ENCODE measurements around the gene WBP11.
"Not testable (repeated sequence)": the region's sequence is repeated elsewhere in the genome, so short reads cannot be mapped to it uniquely, and the experiment has no call there.

The WBP11 gene

DNA sequence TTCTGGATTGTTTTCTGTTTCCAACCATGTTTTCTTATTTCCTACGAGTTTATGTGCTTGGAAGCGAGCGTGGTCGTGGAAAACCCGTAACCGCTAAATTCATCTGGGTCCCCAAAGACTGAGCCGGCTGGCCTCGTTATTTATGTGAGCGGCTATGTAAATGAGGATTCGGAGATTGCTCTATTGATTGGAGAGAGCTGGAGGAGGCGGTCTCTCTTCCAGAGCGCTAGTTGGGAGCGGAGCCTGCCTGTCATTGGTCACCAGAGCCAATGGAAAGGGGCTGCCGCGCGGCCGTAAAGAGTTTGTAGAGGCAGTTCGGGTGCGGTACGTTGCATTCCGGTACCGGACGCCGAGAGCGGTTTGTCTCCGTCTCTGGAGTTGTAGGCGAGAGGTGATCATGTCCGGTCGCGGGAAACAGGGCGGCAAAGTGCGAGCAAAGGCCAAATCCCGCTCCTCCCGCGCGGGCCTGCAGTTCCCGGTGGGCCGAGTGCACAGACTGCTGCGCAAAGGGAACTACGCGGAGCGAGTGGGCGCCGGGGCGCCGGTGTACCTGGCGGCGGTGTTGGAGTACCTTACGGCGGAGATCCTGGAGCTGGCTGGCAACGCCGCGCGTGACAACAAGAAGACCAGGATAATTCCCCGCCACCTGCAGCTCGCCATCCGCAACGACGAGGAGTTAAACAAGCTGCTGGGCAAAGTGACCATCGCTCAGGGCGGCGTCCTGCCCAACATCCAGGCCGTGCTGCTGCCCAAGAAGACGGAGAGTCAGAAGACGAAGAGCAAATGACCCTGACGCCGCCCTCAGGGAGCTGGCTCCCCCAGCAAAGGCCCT lies 29.0 kb downstream of the WBP11 start:
- H3K27me3 ChIP-seq (ENCODE audit: low read depth): no peaks in the 10 kb centered on the region
- H3K36me3 ChIP-seq (replicated peaks): no peaks in the 10 kb centered on the region; the same call in 1 of the 2 replicates
- peak; percentile 66 to 82 for DNase-seq (ENCODE audit: low spot score in 2 of 2)
- in situ Hi-C loops (cut with MboI; ENCODE audit: low sequenced_read_pairs): no loop called here
- peaks cover 12% of the 10 kb centered on the region for H3K4me1 ChIP-seq
- H3K4me3 ChIP-seq: peak overlapping the region; percentile 45
- no peaks in the 10 kb centered on the region for H3K9me3 ChIP-seq

DNA sequence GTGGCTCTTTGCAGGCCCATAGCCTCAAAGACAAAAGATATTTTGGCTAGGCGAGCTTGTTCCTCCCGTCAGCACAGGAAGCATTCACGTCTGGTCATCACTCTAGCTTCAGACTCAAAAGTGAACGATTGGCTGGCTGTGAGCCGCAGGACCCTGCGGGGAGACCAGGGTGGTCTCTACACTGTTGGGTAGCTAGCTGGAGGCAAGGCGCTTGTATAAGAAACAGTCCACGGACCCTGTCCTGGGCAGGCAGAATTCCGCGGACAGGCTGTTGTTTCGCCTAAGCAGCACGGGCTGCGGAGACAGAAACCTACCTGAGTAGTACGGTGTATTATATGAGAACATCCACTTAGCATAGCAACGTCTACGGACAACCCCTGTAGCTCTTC lies 29.6 kb downstream of the WBP11 start:
- in situ Hi-C loops (cut with MboI; ENCODE audit: low sequenced_read_pairs): no loop called here

DNA sequence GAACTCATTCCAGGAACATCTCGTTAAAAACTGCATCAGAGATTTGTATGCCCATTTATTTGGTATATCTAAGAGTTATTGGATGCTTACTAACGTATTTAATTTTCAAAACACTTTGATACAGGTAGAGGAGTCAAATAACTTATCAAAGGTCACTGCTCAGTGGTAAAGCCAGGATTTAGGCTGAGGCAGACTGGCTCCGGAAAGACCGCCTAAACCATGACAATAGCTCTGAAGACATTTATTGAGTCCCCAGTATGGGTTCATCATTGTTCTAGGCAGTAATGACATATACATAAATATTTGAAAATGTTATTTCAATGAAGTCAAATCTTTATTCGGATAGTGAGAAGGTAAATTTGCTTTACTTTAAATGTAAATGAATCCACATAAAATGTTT lies 30.3 kb downstream of the WBP11 start:
- Histone ChIP-seq H3K4me3 (no peak overlapping the region), H3K9me3 (no peaks in the 10 kb centered on the region), H3K27me3 (ENCODE audit: low read depth) (no peaks in the 10 kb centered on the region), H3K36me3 (replicated peaks) (no peaks in the 10 kb centered on the region; the same call in 1 of the 2 replicates), H3K4me1 (peaks cover 12% of the 10 kb centered on the region)
- in situ Hi-C loops (cut with MboI; ENCODE audit: low sequenced_read_pairs): no loop called here
- DNase-seq (ENCODE audit: low spot score in 2 of 2): no peak

More for the DNA sequence above, 29.6 kb downstream of the WBP11 start:
- peaks cover 12% of the 10 kb centered on the region for H3K4me1 ChIP-seq
- no peak for DNase-seq (ENCODE audit: low spot score in 2 of 2)
- peak overlapping the region; percentile 45 for H3K4me3 ChIP-seq
- H3K36me3 ChIP-seq (replicated peaks): no peaks in the 10 kb centered on the region; the same call in 1 of the 2 replicates
- no peaks in the 10 kb centered on the region for H3K9me3 ChIP-seq
- no peaks in the 10 kb centered on the region for H3K27me3 ChIP-seq (ENCODE audit: low read depth)

DNA sequence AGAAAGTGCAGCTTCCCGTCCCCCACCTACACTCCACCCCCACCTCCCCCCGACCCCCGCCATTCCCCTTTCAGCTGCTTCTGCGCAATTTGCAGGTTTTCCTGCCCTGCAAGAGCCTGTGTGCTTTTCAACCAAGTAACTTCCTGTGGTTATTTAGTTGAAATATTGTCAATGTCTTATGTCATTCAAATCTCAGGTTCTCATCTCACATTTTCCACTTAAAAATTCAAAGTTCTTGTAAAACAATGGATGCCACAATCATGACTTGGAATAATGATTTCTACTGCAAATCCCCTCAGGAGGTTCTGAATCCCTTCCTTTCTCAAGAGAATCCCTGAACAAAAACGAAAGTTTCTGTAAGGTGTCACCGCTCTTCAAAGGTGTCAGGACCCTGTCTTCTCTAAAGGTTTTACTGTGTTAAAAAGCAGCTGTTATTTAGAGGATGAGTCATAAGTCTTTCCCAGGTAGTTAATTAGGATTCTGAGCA lies 31.6 kb downstream of the WBP11 start:
- H3K4me3 ChIP-seq: no peak overlapping the region
- in situ Hi-C loops (cut with MboI; ENCODE audit: low sequenced_read_pairs): no loop called here
- peak in 1 of 2 experiments; percentile 13 for DNase-seq (ENCODE audit: low spot score in 2 of 2)

DNA sequence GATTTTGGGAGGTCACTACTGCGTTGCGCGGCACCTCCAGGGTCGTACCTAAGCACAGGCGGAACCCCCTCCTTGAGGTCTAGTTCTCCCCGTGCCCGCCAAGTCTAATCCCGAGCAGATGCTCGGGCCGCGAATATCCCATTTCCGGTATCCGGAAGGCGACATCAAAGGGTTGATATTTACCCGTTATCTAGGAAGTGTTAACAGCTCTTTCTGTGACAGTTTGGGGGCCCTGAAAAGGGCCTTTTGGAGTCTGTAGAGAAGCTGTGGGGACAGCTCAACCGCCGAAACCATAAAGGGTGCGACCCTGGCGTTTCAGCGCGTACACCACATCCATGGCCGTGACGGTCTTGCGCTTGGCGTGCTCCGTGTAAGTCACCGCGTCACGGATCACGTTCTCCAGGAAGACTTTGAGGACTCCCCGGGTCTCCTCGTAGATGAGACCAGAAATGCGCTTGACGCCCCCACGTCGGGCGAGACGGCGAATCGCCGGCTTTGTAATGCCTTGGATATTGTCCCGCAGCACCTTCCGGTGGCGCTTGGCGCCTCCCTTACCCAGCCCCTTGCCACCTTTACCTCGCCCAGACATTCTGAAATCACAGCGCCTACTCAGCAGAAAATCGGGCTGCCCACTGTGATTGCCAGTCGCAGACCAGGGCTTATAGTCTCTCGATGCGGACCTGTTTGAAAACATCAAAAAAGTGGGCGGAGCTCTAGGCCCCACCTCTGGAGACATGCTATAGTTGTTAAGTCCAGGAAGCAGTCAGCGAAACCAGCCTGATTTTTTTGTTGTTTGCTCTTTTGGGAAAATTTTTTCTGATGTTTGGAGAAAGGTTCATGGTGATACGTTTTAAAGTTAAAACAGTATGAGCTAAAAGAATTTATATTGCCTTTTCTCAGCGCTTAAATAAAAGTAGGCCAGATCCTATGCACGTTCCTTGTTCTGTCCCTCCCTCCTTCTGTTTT lies 32.5 kb downstream of the WBP11 start:
- H3K4me3 ChIP-seq: peak overlapping the region; percentile 52
- peak; percentile 69 to 90 for DNase-seq (ENCODE audit: low spot score in 2 of 2)
- H3K4me1 ChIP-seq: peaks cover 12% of the 10 kb centered on the region
- no peaks in the 10 kb centered on the region; the same call in 1 of the 2 replicates for H3K36me3 ChIP-seq (replicated peaks)
- no peaks in the 10 kb centered on the region for H3K9me3 ChIP-seq
- in situ Hi-C loops (cut with MboI; ENCODE audit: low sequenced_read_pairs): no loop called here
- no peaks in the 10 kb centered on the region for H3K27me3 ChIP-seq (ENCODE audit: low read depth)

More for the DNA sequence above, 31.6 kb downstream of the WBP11 start:
- no peaks in the 10 kb centered on the region; the same call in 1 of the 2 replicates for H3K36me3 ChIP-seq (replicated peaks)
- no peaks in the 10 kb centered on the region for H3K27me3 ChIP-seq (ENCODE audit: low read depth)
- no peaks in the 10 kb centered on the region for H3K9me3 ChIP-seq
- H3K4me1 ChIP-seq: peaks cover 12% of the 10 kb centered on the region

DNA sequence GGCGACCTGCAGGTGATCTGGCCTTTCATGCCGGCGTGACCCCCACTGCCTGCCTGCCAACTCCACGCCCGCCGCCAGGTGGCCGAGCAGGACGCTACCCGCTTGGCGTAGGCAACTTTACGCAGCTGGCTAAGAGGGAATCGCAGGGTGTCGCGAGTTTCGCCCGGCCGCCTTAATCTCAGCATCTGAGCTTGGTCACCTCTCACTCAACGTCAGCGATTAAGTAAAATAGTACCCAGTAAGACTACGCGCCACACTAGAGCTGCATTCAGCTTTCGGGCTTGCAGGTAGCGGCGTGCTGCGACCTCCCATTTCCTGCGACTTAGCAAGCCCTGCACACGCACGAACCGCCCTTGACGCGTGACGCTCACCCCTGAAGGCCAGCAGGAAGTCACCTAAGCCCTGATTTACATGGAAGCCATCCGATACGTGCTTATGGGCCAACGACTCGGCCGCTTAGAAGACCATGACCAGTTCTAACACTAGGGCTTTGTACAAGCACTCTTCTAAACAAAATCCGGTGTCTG lies 33.2 kb downstream of the WBP11 start:
- Histone ChIP-seq H3K36me3 (replicated peaks) (no peaks in the 10 kb centered on the region; the same call in 1 of the 2 replicates), H3K4me1 (peaks cover 10% of the 10 kb centered on the region), H3K27me3 (ENCODE audit: low read depth) (no peaks in the 10 kb centered on the region), H3K4me3 (peak overlapping the region; percentile 52), H3K9me3 (no peaks in the 10 kb centered on the region)
- in situ Hi-C loops (cut with MboI; ENCODE audit: low sequenced_read_pairs): no loop called here
- DNase-seq (ENCODE audit: low spot score in 2 of 2): peak; percentile 63 to 87

DNA sequence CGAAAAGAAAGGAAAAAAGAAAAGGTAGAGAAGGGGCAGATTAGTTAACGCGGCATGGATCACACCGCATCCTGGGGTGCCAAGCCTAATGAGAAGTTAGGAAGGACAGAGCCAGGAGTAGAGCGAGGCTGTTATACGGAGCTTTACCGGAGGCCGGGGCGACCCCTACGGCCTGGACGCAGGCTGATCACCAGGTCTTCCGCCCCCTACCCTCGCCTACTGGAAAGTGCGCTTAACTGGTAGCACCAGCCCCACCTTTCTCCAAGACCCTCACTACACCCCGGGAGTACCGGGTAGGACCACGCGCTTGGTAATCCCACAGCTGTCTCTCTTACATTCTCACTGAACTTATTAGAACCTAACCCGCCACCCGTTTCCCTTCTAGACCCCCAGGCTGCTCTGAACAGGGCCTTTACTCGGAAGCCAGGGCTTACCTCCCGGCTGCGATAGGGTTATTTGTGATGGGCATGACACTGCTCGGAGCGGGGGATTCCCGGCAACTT lies 33.8 kb downstream of the WBP11 start:
- H3K27me3 ChIP-seq (ENCODE audit: low read depth): no peaks in the 10 kb centered on the region
- H3K36me3 ChIP-seq (replicated peaks): no peaks in the 10 kb centered on the region; the same call in 1 of the 2 replicates
- DNase-seq (ENCODE audit: low spot score in 2 of 2): peak in 1 of 2 experiments; percentile 52
- H3K4me1 ChIP-seq: peaks cover 5% of the 10 kb centered on the region
- H3K9me3 ChIP-seq: no peaks in the 10 kb centered on the region
- peak overlapping the region; percentile 52 for H3K4me3 ChIP-seq
- in situ Hi-C loops (cut with MboI; ENCODE audit: low sequenced_read_pairs): no loop called here

DNA sequence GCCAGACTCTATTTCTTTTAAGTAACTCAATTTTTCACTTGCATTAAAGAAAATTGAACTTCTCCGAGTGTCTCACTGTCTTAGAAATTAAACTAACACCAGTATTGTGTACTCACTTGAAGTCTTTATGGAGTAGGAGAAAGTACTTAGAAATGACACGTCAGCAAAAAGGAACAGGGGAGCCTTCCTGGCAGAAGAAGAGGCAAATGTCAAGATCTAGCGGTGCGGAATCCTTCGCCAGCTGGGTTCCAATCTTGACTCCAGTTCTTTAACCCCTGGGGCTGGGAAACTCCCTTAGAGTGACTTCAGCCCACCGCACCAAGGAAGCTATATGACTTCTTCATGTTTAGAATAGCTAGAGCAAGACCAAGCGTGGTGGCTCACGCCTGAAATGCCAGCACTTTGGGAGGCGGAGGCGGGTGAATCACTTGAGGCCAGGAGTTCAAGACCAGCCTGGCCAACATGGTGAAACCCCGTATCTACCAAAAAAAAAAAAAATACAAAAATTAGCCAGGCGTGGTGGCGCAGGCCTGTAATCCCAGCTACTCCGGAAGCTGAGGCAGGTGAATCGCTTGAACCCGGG lies 34.4 kb downstream of the WBP11 start:
- in situ Hi-C loops (cut with MboI; ENCODE audit: low sequenced_read_pairs): no loop called here
- Histone ChIP-seq H3K36me3 (replicated peaks) (no peaks in the 10 kb centered on the region; the same call in 1 of the 2 replicates), H3K4me3 (peak overlapping the region; percentile 52), H3K4me1 (peaks cover 5% of the 10 kb centered on the region), H3K27me3 (ENCODE audit: low read depth) (no peaks in the 10 kb centered on the region), H3K9me3 (no peaks in the 10 kb centered on the region)
- peak in 1 of 2 experiments; percentile 8 for DNase-seq (ENCODE audit: low spot score in 2 of 2)

DNA sequence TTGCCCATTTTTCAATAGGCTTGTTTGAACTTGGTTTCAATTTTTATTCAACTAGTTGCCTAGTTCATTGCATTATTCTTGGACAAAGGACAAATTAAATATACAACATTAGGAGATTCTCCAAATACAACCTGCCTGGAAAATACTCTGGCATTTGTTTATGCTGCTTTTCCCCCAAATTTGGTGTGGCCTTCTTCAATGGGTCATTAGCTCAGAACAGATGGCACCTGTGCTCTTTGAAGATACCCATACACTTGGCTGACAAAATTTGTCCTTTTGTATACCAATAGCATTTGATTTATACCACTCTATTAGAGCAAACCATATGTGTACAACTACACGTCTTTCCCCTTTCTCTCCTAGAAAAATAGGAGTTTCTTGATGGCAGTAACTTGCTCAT lies 35.7 kb downstream of the WBP11 start:
- Histone ChIP-seq H3K4me3 (no peak overlapping the region), H3K27me3 (ENCODE audit: low read depth) (no peaks in the 10 kb centered on the region), H3K4me1 (peaks cover 5% of the 10 kb centered on the region), H3K9me3 (no peaks in the 10 kb centered on the region), H3K36me3 (replicated peaks) (no peaks in the 10 kb centered on the region; the same call in 1 of the 2 replicates)
- DNase-seq (ENCODE audit: low spot score in 2 of 2): no peak
- in situ Hi-C loops (cut with MboI; ENCODE audit: low sequenced_read_pairs): no loop called here

DNA sequence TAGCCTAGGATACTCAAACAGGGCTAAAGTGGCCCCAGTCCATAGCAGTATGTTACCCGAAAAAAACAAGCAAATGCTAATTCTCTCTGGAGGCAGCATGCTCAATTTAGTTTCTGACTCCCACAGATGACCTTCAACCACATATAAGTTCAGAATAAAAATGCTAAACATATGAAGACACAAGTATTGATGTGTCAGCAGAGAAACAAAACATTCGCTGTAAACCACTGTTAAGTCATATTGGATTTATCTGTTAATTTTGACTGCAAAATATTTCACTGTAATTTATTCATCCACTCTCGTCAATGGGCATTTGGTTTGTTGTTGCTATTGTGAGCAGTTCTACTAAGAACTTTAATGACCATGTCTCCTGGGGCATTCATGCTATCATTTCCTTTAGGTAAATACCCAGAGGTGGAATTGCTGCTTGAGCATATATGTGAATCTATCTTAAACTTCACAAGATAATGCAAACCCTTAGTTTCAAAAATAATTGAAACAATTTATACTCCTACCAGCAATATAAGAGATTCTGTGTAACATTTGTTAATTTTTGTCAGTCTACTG lies 36.5 kb downstream of the WBP11 start:
- Histone ChIP-seq H3K4me1 (peaks cover under 1% of the 10 kb centered on the region), H3K27me3 (ENCODE audit: low read depth) (no peaks in the 10 kb centered on the region), H3K36me3 (replicated peaks) (no peaks in the 10 kb centered on the region; the same call in 1 of the 2 replicates), H3K4me3 (no peak overlapping the region), H3K9me3 (no peaks in the 10 kb centered on the region)
- DNase-seq (ENCODE audit: low spot score in 2 of 2): no peak
- in situ Hi-C loops (cut with MboI; ENCODE audit: low sequenced_read_pairs): no loop called here

DNA sequence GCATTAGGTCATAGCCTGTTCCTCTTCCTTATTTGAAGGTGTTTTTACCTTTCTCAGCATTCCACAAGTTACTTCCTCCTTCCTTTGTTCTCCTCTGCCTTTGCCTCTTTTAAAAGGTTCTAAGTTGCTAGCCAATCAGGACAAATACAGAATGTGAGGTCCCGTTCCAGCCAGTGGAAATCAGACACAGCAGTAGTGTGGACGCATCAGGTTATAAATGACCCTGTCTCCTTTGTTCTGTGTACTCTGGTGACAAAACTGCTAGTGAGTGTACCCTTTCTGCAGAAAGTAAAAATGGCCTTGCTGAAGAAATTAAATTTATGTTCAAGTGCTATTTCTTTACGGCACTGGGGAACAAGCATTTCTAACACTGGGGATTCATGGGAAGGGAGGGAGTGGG lies 37.3 kb downstream of the WBP11 start:
- H3K9me3 ChIP-seq; H3K27me3 ChIP-seq (ENCODE audit: low read depth); in situ Hi-C loops (cut with MboI; ENCODE audit: low sequenced_read_pairs); H3K4me3 ChIP-seq; DNase-seq (ENCODE audit: low spot score in 2 of 2); H3K4me1 ChIP-seq; H3K36me3 ChIP-seq (replicated peaks): not testable (repeated sequence)

DNA sequence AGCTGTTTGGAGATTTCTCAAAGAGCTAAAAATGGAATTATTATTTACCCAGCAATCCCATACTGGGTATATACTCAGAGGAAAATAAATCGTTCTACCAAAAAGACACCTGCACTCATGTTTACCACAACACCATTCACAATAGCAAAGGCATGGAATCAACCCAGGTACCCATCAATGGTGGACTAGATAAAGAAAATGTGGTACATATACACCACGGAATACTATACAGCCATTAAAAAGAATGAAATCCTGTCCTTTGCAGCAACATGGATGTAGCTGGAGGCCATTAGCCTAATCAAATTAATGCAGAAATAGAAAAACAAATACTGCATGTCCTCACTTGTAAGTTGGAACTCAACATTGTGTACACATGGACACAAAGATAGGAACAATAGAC lies 37.9 kb downstream of the WBP11 start:
- no peaks in the 10 kb centered on the region for H3K27me3 ChIP-seq (ENCODE audit: low read depth)
- no peak for DNase-seq (ENCODE audit: low spot score in 2 of 2)
- H3K4me3 ChIP-seq: no peak overlapping the region
- H3K9me3 ChIP-seq: no peaks in the 10 kb centered on the region
- no peaks in the 10 kb centered on the region; the same call in none of the 2 replicates for H3K4me1 ChIP-seq
- H3K36me3 ChIP-seq (replicated peaks): no peaks in the 10 kb centered on the region; the same call in 1 of the 2 replicates
- in situ Hi-C loops (cut with MboI; ENCODE audit: low sequenced_read_pairs): no loop called here
